Measurements from ENCODE around the gene MTFMT.

DNA sequence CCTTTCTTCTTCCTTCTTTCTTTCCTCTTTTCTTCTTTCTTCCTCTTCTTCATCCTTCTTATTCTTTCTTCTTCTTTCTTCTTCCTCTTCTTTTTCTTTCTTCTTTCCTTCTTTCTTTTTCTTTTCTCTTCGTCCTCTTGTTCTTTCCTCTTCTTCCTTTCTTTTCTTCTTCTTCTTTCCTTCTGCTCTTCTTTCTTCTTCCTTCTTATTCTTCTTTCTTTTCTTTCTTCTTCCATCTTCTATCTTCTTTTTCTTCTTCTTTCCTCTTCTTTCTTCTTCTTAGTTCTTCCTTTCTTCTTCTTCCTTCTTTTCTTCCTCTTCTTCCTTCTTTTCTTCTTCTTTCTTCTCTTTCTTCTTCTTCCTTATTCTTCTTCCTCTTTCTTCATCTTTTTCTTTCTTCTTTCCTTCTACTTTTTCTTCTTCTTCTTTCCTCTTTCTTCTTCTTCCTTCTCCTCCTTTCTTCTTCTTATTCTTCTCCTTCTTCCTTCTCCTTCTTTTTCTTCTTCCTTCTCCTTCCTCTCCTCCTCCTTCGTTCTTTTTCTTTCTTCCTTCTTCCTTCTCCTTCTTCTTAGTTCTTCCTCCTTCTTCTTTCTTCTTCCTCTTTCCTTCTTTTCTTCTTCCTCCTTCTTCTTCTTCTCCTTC lies 77.5 kb downstream of the MTFMT start:
- TF ChIP-seq POLR2A (IDR thresholded peaks at IDR 0.05), result no peak
- TF ChIP-seq, protein P1, sequence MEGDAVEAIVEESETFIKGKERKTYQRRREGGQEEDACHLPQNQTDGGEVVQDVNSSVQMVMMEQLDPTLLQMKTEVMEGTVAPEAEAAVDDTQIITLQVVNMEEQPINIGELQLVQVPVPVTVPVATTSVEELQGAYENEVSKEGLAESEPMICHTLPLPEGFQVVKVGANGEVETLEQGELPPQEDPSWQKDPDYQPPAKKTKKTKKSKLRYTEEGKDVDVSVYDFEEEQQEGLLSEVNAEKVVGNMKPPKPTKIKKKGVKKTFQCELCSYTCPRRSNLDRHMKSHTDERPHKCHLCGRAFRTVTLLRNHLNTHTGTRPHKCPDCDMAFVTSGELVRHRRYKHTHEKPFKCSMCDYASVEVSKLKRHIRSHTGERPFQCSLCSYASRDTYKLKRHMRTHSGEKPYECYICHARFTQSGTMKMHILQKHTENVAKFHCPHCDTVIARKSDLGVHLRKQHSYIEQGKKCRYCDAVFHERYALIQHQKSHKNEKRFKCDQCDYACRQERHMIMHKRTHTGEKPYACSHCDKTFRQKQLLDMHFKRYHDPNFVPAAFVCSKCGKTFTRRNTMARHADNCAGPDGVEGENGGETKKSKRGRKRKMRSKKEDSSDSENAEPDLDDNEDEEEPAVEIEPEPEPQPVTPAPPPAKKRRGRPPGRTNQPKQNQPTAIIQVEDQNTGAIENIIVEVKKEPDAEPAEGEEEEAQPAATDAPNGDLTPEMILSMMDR (IDR thresholded peaks at IDR 0.05), result no peak
